Suppressor macrophage (primary cell): ENCODE measurements around the gene ACAD8.

Experiments used
- DNase-seq, 4 experiments: peaks; one replicate each; pipeline ENCODE4 v3.0.0-alpha.2; 2020 to 2022
- total RNA-seq, 17 experiments: gene quantifications; one replicate each; lab custom pipeline; 2026; ENCODE audit warnings: mixed read lengths in 6 of 17, inconsistent platforms in 3 of 17; lab: John Stamatoyannopoulos, UW

The ACAD8 gene
- total RNA-seq, result 7.7 to 35.4 (median 24.0) reads per million in 17 experiments

DNA sequence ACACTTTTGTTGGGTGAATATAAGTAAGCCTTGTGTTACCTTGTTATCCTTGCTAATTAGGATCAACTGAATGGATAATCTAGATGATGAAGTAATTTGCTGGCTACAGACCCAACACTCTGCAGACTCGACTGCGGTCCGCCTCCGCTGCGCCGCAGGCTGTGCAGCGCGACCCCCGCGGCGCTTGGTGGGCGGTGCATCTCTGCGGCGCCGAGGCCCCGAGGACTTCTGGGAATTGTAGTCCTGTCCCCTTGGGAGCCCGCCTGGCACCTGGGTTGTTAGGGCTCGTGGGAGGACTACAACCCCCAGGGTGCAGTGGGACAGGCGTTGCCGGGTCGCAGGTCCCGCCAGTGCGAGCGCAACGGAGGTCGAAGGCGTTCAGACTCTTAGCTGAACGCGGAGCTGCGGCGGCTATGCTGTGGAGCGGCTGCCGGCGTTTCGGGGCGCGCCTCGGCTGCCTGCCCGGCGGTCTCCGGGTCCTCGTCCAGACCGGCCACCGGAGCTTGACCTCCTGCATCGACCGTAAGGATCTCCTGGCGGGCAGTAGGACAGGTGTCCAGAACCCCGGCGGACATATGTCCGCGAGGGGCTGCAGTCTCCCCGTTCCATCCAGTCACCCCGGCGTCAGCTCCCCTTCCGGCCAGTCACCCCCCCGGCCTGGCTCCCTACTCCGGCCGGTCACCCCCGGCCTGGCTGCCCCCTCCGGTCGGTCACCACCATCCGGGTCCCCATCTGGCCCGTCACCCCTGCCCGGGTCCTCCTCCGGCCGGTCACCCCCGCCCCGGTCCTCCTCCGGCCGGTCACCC, at the start of gene ACAD8, which contains the start of gene THYN1:
ACAD8 (plus strand) TSS at position 381 of the 806 bp plus-strand sequence; CDS start at position 414, 33 bp downstream.
THYN1 (minus strand) TSS at position 165 of the 806 bp plus-strand sequence. CDS start 470 bp downstream, outside the sequence.
- DNase-seq, result peak; percentile 95 to 98 (median 98)

DNA sequence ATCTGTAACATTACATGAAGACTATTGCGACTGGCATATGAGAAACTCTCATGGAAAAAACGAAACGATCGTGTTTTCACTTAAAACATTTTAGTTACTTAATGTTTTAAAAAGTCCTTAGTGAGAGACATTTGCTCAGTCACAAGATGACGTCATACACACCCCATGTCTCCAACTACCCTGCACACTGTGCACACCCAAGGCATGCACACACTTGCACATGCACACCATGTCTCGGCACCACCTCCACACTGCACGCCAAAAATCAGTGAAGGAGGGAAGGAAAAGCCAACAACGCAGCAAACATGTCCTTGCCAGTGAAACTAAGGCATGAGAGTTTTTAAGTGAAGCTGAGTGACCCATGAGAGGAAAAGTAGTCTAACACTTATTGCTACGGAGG, 47.6 kb upstream of the ACAD8 start:
- DNase-seq, result no peak

GRCh38 chr11:134206185-134206584, 47.2 kb upstream of the ACAD8 start:
- no peak for DNase-seq

DNA sequence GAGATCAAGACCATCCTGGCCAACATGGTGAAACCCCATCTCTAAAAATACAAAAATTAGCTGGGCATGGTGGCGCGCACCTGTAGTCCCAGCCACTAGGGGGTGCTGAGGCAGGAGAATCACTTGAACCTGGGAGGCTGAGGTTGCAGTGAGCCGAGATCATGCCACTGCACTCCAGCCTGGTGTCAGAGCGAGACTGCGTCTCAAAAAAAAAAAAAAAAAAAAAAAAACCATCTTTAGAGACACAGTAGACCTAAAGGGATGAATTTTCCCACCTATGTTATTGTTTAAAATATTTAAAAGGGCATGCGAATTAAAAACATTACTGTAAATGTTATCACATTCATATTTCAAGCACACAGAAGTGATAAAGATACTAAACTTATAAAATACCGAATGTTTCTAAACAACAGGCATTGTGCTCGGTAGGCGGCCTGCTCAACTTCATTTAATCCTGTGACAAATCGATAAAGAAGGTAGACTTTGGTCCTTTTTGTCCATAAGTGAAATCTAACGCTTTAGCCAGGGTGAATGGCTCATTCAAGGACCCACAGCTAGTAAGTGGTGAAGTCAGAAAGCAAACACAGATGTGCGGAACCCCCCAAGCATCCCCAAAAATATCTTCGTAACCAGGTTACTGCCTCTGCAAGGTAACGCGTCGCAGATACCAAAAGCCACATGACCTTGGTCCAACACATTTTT, 45.7 kb upstream of the ACAD8 start:
- DNase-seq, result peak; percentile 28 to 60 (median 48)

DNA sequence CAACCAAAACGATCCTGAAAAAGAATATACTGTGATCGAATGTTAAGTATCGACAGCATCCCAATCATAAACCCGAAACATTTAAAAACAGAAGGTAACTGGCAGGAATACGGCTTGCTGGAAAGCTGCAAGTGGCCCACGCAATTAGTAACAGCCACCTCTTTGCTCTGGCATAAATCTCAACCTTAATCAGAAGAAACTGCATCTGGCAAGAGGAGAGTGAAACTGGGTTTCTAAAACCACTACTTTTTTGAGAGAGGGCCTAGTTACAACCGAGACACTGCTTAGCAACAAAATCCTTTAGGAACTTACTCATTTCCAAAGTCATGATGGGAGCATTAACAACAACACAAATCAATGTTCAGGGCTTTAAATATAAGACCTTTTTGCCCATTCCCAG, 37.5 kb upstream of the ACAD8 start:
- DNase-seq, result no peak

- no peak for DNase-seq
These were observed 36.6 kb upstream of the ACAD8 start for GRCh38 chr11:134216816-134217215.

DNA sequence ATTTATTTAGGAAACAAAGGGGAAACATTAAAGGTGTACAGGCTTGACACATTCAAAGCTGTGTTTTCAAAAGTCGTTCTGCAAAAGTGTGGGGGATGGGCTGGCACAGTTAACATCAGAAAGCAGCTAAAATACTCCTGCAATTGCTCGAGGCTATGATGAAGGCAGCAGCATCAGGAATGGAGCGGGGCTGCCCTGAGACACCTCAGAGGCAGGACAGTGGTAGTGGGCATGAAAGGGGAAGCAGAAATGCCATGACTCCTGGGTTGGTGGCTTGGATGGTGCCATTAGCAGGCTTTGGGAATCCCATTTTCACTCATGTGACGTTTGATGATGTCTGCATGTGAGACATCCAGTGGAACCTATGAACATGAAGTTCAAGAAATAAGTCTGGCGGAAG, 30.2 kb upstream of the ACAD8 start:
- peak; percentile 14 to 60 (median 32) for DNase-seq

GRCh38 chr11:134223836-134224709, 29.3 kb upstream of the ACAD8 start, which contains the start of the genes NCAPD3 and VPS26B:
Gene NCAPD3 (minus strand): TSS chr11:134223967. CDS start chr11:134223926, 41 bp downstream.
Gene VPS26B (plus strand): TSS chr11:134224671. CDS start chr11:134225123, 452 bp downstream.
- peak; percentile 98 to 99 (median 98) for DNase-seq

DNA sequence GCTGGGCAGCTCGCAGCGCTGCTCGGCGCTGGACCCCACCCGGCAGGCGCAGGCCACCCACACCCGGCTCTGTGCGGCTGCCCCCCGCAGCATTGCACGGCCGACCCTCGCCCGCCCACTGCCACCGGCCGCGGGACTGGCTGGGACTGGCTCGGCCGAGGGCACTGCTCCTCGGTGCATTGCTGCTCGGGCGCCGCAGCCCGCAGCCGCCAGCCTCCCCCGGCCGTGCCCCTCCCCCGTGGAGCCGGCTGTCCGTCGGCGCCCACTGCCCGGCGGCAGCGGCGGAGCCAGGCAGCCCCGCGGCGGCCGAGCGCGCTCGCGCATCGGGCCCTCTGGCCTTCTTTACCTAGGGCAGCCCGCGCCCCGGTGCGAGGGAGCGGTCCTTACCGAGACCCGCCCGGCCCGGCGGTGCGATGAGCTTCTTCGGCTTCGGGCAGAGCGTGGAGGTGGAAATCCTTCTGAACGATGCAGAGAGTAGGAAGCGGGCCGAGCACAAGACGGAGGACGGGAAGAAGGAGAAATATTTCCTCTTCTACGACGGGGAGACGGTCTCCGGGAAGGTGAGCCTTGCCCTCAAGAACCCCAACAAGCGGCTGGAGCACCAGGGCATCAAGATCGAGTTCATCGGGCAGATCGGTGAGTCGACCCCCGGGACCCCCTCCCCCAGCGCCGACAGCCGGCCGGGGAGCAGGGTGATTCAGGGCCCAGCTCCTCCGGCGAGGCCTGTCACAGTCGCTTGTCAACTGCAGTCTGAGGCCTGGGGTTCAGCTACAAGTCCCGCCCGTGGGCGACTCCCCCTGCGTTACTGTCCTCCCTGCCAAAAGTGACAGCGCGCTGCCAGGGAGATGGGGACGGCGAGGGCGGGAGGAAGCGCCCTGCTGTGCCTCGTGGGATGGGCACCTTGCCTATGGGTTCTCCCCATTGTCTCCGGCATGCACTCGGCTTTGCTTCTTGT, 28.4 kb upstream of the ACAD8 start:
- DNase-seq, result peak; percentile 54 to 81 (median 74)

DNA sequence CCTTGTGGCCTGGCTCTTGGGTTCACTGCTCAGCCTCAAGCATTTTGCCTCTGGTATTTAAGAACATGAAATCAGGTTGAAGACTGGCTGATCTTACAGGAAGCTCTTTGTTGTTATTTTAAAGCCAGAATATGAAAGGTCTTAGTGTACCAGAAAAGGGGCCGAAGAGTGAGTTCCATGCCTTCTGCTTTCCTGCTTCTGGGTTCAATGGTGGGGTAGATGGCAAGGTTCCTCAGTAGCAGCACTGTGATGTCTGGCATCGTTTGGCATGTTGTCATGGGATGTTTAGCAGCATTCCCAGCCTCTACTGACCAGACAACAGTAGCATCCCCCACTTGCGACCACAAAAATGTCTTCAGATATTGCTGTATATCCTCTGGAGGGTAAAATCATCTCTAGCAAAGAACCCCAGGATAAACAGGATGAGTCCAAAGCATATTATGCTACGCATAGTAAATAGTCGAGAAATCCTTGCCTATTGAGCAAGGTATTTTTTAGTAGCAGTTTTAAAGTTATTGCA, 26.5 kb upstream of the ACAD8 start:
- no peak for DNase-seq

DNA sequence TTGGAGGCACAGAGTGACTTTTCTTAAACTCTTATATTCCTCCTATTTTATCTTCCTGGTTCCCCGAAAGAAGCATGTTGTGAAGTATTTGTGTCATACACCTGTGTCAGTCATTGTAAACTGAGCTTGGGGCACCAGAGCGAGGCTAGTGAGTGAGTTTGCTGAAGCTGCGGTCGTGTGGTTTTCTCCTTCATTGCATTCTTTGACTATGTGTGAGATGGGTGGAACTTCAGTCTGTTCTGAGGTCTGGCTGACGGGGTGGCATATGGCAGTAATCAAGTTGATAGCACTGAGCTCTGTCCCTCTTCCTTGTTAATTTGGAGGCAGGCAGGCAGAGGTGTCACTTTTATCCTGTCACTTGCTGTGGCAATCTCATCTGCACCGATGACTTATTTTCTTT, 24.7 kb upstream of the ACAD8 start:
- no peak for DNase-seq

- DNase-seq, result no peak
These were observed 24.1 kb upstream of the ACAD8 start for GRCh38 chr11:134229126-134229790.

GRCh38 chr11:134230339-134230738, 23.0 kb upstream of the ACAD8 start:
- DNase-seq, result no peak

GRCh38 chr11:134231958-134232659, 21.3 kb upstream of the ACAD8 start:
- DNase-seq, result peak; percentile 40 to 69 (median 57)

GRCh38 chr11:134233729-134234179, 19.6 kb upstream of the ACAD8 start:
- no peak for DNase-seq

DNA sequence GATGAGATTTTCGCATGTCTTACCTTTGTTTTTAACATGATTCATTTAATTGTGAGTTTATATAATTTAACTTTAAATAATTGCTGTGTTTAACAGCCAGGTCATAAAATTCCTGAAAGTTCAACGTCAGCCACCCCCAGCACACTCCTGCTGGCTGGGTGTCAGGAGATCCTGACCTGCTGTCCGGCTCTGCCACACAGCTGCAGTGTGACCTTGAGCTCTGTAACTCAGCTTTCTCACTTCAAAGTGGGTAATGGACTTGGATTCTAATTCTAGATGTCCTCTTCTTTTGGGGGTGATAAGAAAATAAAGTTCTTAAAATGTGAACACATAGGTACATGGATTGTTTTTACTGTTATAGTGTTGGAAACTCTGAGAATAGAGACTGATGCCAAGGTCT, 18.0 kb upstream of the ACAD8 start:
- DNase-seq, result no peak

DNA sequence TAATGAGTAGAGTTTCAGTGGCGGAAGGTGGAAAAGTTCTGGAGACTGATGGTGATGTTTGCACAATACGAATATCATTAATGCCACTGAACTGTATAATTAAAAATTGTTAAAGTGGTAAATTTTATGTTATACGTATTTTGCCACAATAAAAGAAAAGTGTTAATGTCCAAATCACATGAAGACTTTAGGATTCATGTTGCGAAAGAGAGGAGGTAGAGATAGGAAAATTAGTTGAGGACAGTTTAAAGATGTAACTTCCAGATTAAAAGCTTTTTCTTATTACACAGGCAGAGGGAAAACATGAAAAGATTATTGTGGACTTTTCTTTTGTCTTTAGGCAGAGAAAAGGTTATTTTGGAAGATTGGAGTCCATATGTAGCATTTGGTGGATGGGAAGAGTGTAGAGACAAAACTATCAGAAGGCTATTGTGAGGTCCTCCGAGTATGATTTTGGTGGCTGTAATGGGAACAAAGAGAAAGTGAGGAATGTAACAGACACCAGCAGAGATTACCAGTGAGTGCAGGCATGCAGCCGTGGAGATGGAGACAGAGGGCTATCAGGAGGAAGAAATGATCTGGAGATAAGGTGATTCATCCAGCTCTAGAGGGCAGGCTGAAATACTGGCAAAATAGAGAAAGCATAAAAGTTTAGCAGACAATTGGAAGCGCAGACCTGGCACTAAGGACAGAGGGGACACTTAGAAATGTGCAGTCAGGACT, 16.4 kb upstream of the ACAD8 start:
- no peak for DNase-seq

- no peak for DNase-seq
These were observed 15.8 kb upstream of the ACAD8 start for GRCh38 chr11:134237557-134237922.

DNA sequence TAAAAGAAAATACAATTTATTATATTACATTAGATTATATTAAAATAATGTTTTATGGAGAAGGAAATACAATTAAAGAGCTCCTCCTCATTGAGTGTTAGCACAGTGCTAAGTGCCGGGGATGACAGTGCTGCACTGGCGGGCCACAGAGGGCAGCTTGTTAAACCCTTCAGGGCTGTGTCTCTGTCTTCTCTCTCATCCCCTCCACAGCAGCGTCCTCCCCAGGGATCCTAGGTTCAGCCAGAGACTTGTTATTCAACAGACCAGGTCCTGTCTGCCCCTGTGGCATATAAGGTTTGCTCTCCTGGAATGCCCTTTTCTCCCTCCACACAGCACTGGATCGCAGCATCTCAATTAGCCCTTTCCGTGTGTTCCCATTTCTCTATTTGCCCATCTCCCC, 14.4 kb upstream of the ACAD8 start:
- no peak for DNase-seq
